Measurements from ENCODE around the gene NKAPL. TPM values are rescaled to one million over a fixed set of nuclear protein-coding genes. Genes with fewer than 3 reads are reported as not detected.

Gene NKAPL
- total and polyA plus RNA-seq, 2 of the 8 experiments (the other 6 are each of a cell fraction or from before 2014, with no cell fraction given), result 0.08 TPM; not detected in 1

GRCh38 chr6:28269492-28269891 lies 10.4 kb downstream of the NKAPL start:
- Histone ChIP-seq H3K18ac (ENCODE audit: extremely low read depth, low read length) (no peak overlapping the region), H3K79me2 (ENCODE audit: control insufficient read depth in 1 of 2, insufficient read depth in 2 of 2, low read length in 2 of 2) (peaks cover 0 to 16% of the 10 kb centered on the region in 2 experiments; a peak in 2 of 4 replicates), H4K8ac (ENCODE audit: extremely low read depth, insufficient read depth, low read length) (no peak overlapping the region), H3K9ac (replicated peaks in 1 of 4; ENCODE audit: extremely low read depth in 1 of 4, low read depth in 3 of 4, low read length in 3 of 4) (no peak overlapping the region), H2BK20ac (ENCODE audit: low read length) (no peak overlapping the region), H4K91ac (replicated peaks; ENCODE audit: insufficient read length, low read length) (no peak overlapping the region), H3K79me1 (ENCODE audit: low read depth, low read length) (no peaks in the 10 kb centered on the region), H3K4ac (replicated peaks; ENCODE audit: insufficient read length, low read depth, low read length) (no peak overlapping the region), H3K27me3 (replicated peaks in 1 of 4; ENCODE audit: control insufficient read depth in 3 of 4, extremely low read depth in 1 of 4, insufficient read depth in 3 of 4, low read length in 3 of 4) (no peaks in the 10 kb centered on the region), H4K5ac (ENCODE audit: insufficient read length, low read depth, low read length) (no peak overlapping the region), H3K56ac (replicated peaks; ENCODE audit: insufficient read length, low read depth, low read length) (no peak overlapping the region), H3K14ac (ENCODE audit: insufficient read length) (no peak overlapping the region), H3K23me2 (ENCODE audit: low read depth, low read length) (peaks cover 2% of the 10 kb centered on the region; the same call in 1 of the 2 replicates), H2BK5ac (ENCODE audit: low read depth, low read length) (no peak overlapping the region), H2BK15ac (ENCODE audit: low read length) (no peak overlapping the region), H3K23ac (ENCODE audit: insufficient read length) (no peak overlapping the region), H3K9me3 (ENCODE audit: insufficient read depth in 2 of 2, low read depth in 1 of 2, low read length in 1 of 2) (no peaks in the 10 kb centered on the region), H3K36me3 (ENCODE audit: control insufficient read depth in 2 of 4, insufficient read depth in 4 of 4, low read length in 3 of 4) (peaks cover 0 to 23% (median 9%) of the 10 kb centered on the region in 4 experiments; a peak in 6 of 8 replicates), H3K4me3 (ENCODE audit: extremely low read depth in 1 of 4, insufficient read depth in 2 of 4, low read depth in 3 of 4, low read length in 4 of 4) (no peak overlapping the region), H2AFZ (ENCODE audit: low read length) (no peak overlapping the region), H2BK120ac (replicated peaks; ENCODE audit: low read depth, low read length) (no peak overlapping the region), H4K20me1 (replicated peaks in 1 of 2; ENCODE audit: control insufficient read depth in 1 of 2, insufficient read depth in 2 of 2, low read length in 2 of 2) (no peaks in the 10 kb centered on the region), H3K27ac (ENCODE audit: low read depth, low read length) (no peak overlapping the region), H3K4me1 (replicated peaks in 1 of 4; ENCODE audit: control insufficient read depth in 3 of 4, insufficient read depth in 4 of 4, low read length in 3 of 4) (peaks cover 0 to 2% (median 0%) of the 10 kb centered on the region in 4 experiments; a peak in 1 of 7 replicates), H3K4me2 (ENCODE audit: insufficient read depth in 1 of 2, low read depth in 2 of 2, low read length in 2 of 2) (no peak overlapping the region), H2BK12ac (ENCODE audit: low read depth, low read length) (no peak overlapping the region), H2AK5ac (ENCODE audit: low read depth, low read length) (no peak overlapping the region)
- DNase-seq (ENCODE audit: low read depth in 1 of 2, low spot score in 2 of 2) (no peak), FAIRE-seq (no peak)
- TF ChIP-seq BACH1 (IDR thresholded peaks at IDR 0.05; ENCODE audit: low read length), result peak; percentile 69; the same call in 1 of the 2 replicates
- no peak for TF ChIP-seq SIRT6 (IDR thresholded peaks at IDR 0.05; ENCODE audit: low read length)
- ChIA-PET CTCF (ENCODE audit: partially characterized antibody) (interaction anchor here (2.3 kb wide), 1 partner anchor 86 kb away, joined by 9 read pairs; no protein-coding TSS in a partner anchor), POLR2A (ENCODE audit: partially characterized antibody) (interaction anchor here (0.6 to 4.3 kb wide), 4 partner anchors 11 to 66 kb away, joined by 4 to 31 read pairs (median 13); partner anchors contain the start of genes PGBD1, ZKSCAN4 and ZSCAN31)

All from H1 (cell line).